ENCODE measurements around the gene DLGAP1.

DNA sequence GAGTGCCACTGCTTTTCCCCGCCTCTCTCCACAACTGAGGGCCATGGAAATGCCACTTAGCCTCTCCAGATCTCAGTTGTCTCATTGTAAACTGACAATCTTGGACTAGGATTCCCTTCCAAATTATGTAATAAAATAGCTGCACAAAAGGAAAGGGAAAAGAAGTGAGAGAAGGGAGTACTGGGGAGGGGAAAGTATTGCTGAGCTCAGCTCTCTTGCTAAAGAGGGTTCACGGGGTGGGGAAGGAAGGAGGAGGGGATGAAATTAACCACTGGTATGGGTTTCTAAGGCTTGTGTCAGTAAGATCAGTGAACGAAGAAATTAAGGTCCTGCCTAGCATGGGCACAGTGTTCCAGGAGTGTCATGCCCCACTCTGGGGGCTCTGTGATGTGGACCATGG, 587.9 kb downstream of the DLGAP1 start:
- TF ChIP-seq CTCF (IDR thresholded peaks at IDR 0.05): no peak
- no peak for TF ChIP-seq POLR2A (IDR thresholded peaks at IDR 0.05)
- TF ChIP-seq EP300 (IDR thresholded peaks at IDR 0.05): no peak
